SK-N-SH (cell line): ENCODE measurements around the gene GCDH. TPM values are rescaled to one million over a fixed set of nuclear protein-coding genes. Genes with fewer than 3 reads are reported as not detected.

Source experiments
- CTCF ChIA-PET: fragments of 300-600, 350-600 bp; formaldehyde crosslinking; extraction: SDS; loops from one replicate; lab custom pipeline; 2021; lab: Yijun Ruan, JAX
- POLR2A ChIA-PET: fragments of 350-600 bp; sonication (Branson Sonifier 250); formaldehyde crosslinking; extraction: SDS; loops from one replicate; lab custom pipeline; 2020; ENCODE audit warnings: antibody characterized with exemption, inconsistent platforms; lab: Yijun Ruan, JAX
- DNase-seq: peaks from one replicate; pipeline ENCODE4 v3.0.0; 2012
- H2AFZ ChIP-seq: fragments of 200-600 bp; sonication (generic); 2 replicates; pipeline ENCODE4 v1.8.1; 2016; ENCODE audit warnings: antibody characterized with exemption, mild to moderate bottlenecking, low read depth
- H3F3A ChIP-seq: fragments of 200-600 bp; sonication (generic); replicated peaks from 2 replicates; pipeline ENCODE3; 2016; ENCODE audit warnings: antibody characterized with exemption, mild to moderate bottlenecking; ENCODE audit not compliant: insufficient read depth
- H3K27ac ChIP-seq, 2 experiments: fragments of 200-500 bp in 1 of 2; fragments of 200-600 bp in 1 of 2; sonication (Bioruptor generic) in 1 of 2; sonication (generic), shearing (Covaris generic) in 1 of 2; 2 replicates each; pipeline versions ENCODE4 v1.5.1 to v1.6.1; 2014 to 2016; ENCODE audit warnings: low read depth in 2 of 2, inconsistent platforms in 1 of 2, low read length in 1 of 2, mild to moderate bottlenecking in 1 of 2, mixed read lengths in 1 of 2
- H3K27me3 ChIP-seq: fragments of 200-600 bp; sonication (generic), shearing (Covaris generic); 2 replicates; pipeline ENCODE4 v1.6.1; 2016; ENCODE audit warnings: mixed run types; ENCODE audit not compliant: insufficient read depth
- H3K36me3 ChIP-seq, 2 experiments: fragments of 200-500 bp in 1 of 2; fragments of 200-600 bp in 1 of 2; sonication (Bioruptor generic) in 1 of 2; sonication (generic) in 1 of 2; replicated peaks in 1 of 2; 2 replicates each; pipeline versions ENCODE3 to v1.5.1; 2014 to 2016; ENCODE audit warnings: low read length in 1 of 2, mild to moderate bottlenecking in 1 of 2; ENCODE audit not compliant: insufficient read depth in 2 of 2, control insufficient read depth in 1 of 2
- H3K4me1 ChIP-seq, 2 experiments: fragments of 200-500 bp in 1 of 2; fragments of 200-600 bp in 1 of 2; sonication (Bioruptor generic) in 1 of 2; sonication (generic), shearing (Covaris generic) in 1 of 2; 2 replicates each; pipeline versions ENCODE4 v1.5.1 to v1.6.1; 2014 to 2016; ENCODE audit warnings: low read depth in 1 of 2, low read length in 1 of 2, mixed run types in 1 of 2; ENCODE audit not compliant: insufficient read depth in 2 of 2, control insufficient read depth in 1 of 2
- H3K4me2 ChIP-seq: fragments of 200-600 bp; sonication (generic), shearing (Covaris generic); 2 replicates; pipeline ENCODE4 v1.6.1; 2017; ENCODE audit warnings: mixed run types
- H3K4me3 ChIP-seq, 2 experiments: fragments of 200-500 bp in 1 of 2; fragments of 200-600 bp in 1 of 2; sonication (Bioruptor generic) in 1 of 2; sonication (generic), shearing (Covaris generic) in 1 of 2; 2 replicates each; pipeline versions ENCODE4 v1.5.1 to v1.8.1; 2014 to 2016; ENCODE audit warnings: low read depth in 2 of 2, inconsistent platforms in 1 of 2, low read length in 1 of 2, mild to moderate bottlenecking in 1 of 2, mixed read lengths in 1 of 2, moderate library complexity in 1 of 2
- H3K79me2 ChIP-seq: fragments of 200-600 bp; sonication (generic); 2 replicates; pipeline ENCODE4 v1.8.1; 2017; ENCODE audit warnings: mild to moderate bottlenecking; ENCODE audit not compliant: insufficient read depth
- H3K9ac ChIP-seq: fragments of 200-600 bp; sonication (generic); 2 replicates; pipeline ENCODE4 v1.6.1; 2017; ENCODE audit warnings: mixed run types
- H3K9me2 ChIP-seq: fragments of 200-600 bp; sonication (generic); 2 replicates; pipeline ENCODE4 v1.6.1; 2017; ENCODE audit warnings: mixed run types
- H3K9me3 ChIP-seq: fragments of 200-600 bp; sonication (generic); 2 replicates; pipeline ENCODE4 v1.6.1; 2017; ENCODE audit warnings: mixed run types, mild to moderate bottlenecking, moderate library complexity
- H4K20me1 ChIP-seq: fragments of 200-600 bp; sonication (generic); 2 replicates; pipeline ENCODE4 v1.6.1; 2017; ENCODE audit warnings: mild to moderate bottlenecking, mixed run types; ENCODE audit not compliant: insufficient read depth
- CTCF ChIP-seq: fragments of 200-600 bp; sonication (generic); IDR thresholded peaks from 2 replicates; pipeline ENCODE4 v1.6.1; 2017; ENCODE audit warnings: antibody characterized with exemption, mild to moderate bottlenecking, moderate library complexity
- EZH2phosphoT487 ChIP-seq: fragments of 200-600 bp; sonication (generic); IDR thresholded peaks from 2 replicates; pipeline ENCODE4 v1.6.1; 2017; ENCODE audit warnings: low read depth, mixed run types, mild to moderate bottlenecking, antibody characterized with exemption, moderate library complexity, borderline replicate concordance
- MAX ChIP-seq: IDR thresholded peaks from 2 replicates; pipeline ENCODE4 v1.4.0; 2012; ENCODE audit warnings: low read depth
- MEF2A ChIP-seq: IDR thresholded peaks from 2 replicates; pipeline ENCODE4 v1.4.0; 2012; ENCODE audit warnings: low read depth, borderline replicate concordance
- NFIC ChIP-seq: IDR thresholded peaks from 2 replicates; pipeline ENCODE4 v1.4.0; 2012; ENCODE audit warnings: borderline replicate concordance
- POLR2AphosphoS5 ChIP-seq: IDR thresholded peaks from 2 replicates; pipeline ENCODE4 v1.6.1; 2012; ENCODE audit warnings: low read depth, low read length
- RAD21 ChIP-seq: IDR thresholded peaks from 2 replicates; pipeline ENCODE4 v1.6.1; 2012; ENCODE audit warnings: mild to moderate bottlenecking, low read length
- RFX5 ChIP-seq: IDR thresholded peaks from 2 replicates; pipeline ENCODE4 v1.6.1; 2012; ENCODE audit warnings: mild to moderate bottlenecking, improper control_type of control experiment, low read length
- RXRA ChIP-seq: IDR thresholded peaks from 2 replicates; pipeline ENCODE4 v1.4.0; 2012; ENCODE audit warnings: low read depth, mild to moderate bottlenecking, borderline replicate concordance
- TCF12 ChIP-seq: IDR thresholded peaks from 2 replicates; pipeline ENCODE4 v1.4.0; 2012
- YY1 ChIP-seq: IDR thresholded peaks from 2 replicates; pipeline ENCODE4 v1.4.0; 2012; ENCODE audit warnings: low read depth, mild to moderate bottlenecking
- WGBS: methylation state at CpG from one replicate; pipeline ENCODE4 v1.1.6; 2017; ENCODE audit warnings: low lambda C conversion rate; 5-methylcytosine and 5-hydroxymethylcytosine counted together
- polyA plus RNA-seq, 3 experiments: library from polyadenylated mRNA; depleted of rRNA; stranded (reverse); fragments of >200 nt; gene quantifications; 2 replicates each; pipeline ENCODE4 v1.2.3, GENCODE V29; 2012
- TF ChIP-seq, protein P1 (sequence below): fragments of 150-350 bp; IDR thresholded peaks from 2 replicates; pipeline ENCODE4 v1.6.1; 2016; ENCODE audit warnings: mild to moderate bottlenecking, low read depth, low read length

GCDH gene
- polyA plus RNA-seq, 1 of the 3 experiments (the other 2 are of a cell fraction) = 29.4 TPM

- Histone ChIP-seq H3K4me3 (no peak overlapping the region), H4K20me1 (no peaks in the 10 kb centered on the region), H3K9me2 (no peaks in the 10 kb centered on the region), H3K36me3 (peaks cover 0 to 3% of the 10 kb centered on the region in 2 experiments), H3K27me3 (no peaks in the 10 kb centered on the region), H3K4me1 (no peaks in the 10 kb centered on the region), H3K4me2 (no peak overlapping the region), H3K27ac (no peak overlapping the region), H2AFZ (no peak overlapping the region)
- ChIA-PET POLR2A (interaction anchor here (1.1 to 2.0 kb wide), 2 partner anchors 17 to 24 kb away, joined by 3 to 6 read pairs; partner anchors contain the start of gene GCDH), CTCF (interaction anchor here (10.3 kb wide), 1 partner anchor 27 kb away, joined by 62 read pairs; no protein-coding TSS in a partner anchor)
- peak; percentile 30 for DNase-seq
- 97% methylated on average over 56 of the region's 86 CpGs for WGBS
- TF ChIP-seq RFX5 (no peak), EZH2phosphoT487 (no peak), MAX (no peak), TCF12 (no peak), YY1 (no peak), MEF2A (no peak), CTCF (no peak), POLR2AphosphoS5 (no peak), RAD21 (no peak), RXRA (no peak)
- TF ChIP-seq, protein P1, sequence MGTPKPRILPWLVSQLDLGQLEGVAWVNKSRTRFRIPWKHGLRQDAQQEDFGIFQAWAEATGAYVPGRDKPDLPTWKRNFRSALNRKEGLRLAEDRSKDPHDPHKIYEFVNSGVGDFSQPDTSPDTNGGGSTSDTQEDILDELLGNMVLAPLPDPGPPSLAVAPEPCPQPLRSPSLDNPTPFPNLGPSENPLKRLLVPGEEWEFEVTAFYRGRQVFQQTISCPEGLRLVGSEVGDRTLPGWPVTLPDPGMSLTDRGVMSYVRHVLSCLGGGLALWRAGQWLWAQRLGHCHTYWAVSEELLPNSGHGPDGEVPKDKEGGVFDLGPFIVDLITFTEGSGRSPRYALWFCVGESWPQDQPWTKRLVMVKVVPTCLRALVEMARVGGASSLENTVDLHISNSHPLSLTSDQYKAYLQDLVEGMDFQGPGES = no peak
- TF ChIP-seq, all 33 proteins: peak for 0
- Histone ChIP-seq H3K79me2 (no peaks in the 10 kb centered on the region), H3K9ac (no peak overlapping the region), H3K9me3 (no peaks in the 10 kb centered on the region), H3F3A (peaks cover 7% of the 10 kb centered on the region)
Measured at GRCh38 chr19:12873891-12874745, 16.8 kb upstream of the GCDH start.

- H3K79me2 ChIP-seq = no peaks in the 10 kb centered on the region
- no peaks in the 10 kb centered on the region for H3K9me3 ChIP-seq
- H3K4me3 ChIP-seq = no peak overlapping the region
- no peaks in the 10 kb centered on the region for H3K27me3 ChIP-seq
- DNase-seq = no peak
- peaks cover 7% of the 10 kb centered on the region for H3F3A ChIP-seq
- 92% methylated on average over 3 of the region's 6 CpGs for WGBS
- no peak overlapping the region for H2AFZ ChIP-seq
- TF ChIP-seq MEF2A = no peak
- TF ChIP-seq RAD21 = no peak
- no peak for TF ChIP-seq NFIC
- no peak overlapping the region for H3K27ac ChIP-seq
- H3K9me2 ChIP-seq = no peaks in the 10 kb centered on the region
- no peak overlapping the region for H3K9ac ChIP-seq
- ChIA-PET CTCF (interaction anchor here (1.8 to 10.3 kb wide), 2 partner anchors 10 to 28 kb away, joined by 5 to 62 read pairs; no protein-coding TSS in a partner anchor), POLR2A (interaction anchor here (0.6 to 1.0 kb wide), 2 partner anchors 16 to 58 kb away, joined by 3 read pairs; partner anchors contain the start of gene GCDH)
- peaks cover 0 to 3% of the 10 kb centered on the region in 2 experiments for H3K36me3 ChIP-seq
- H3K4me1 ChIP-seq = peaks cover 0 to under 1% of the 10 kb centered on the region in 2 experiments; a peak in 1 of 4 replicates
- no peak overlapping the region for H3K4me2 ChIP-seq
- no peaks in the 10 kb centered on the region for H4K20me1 ChIP-seq
Measured at GRCh38 chr19:12875086-12875485, 15.9 kb upstream of the GCDH start.
